ENCODE results near the gene ZNF362.
A peak's percentile ranks its signal among the peaks of the same experiment; 100 is the strongest.

ZNF362 gene

GRCh38 chr1:33330361-33330890 is 74.1 kb downstream of the ZNF362 start:
- no peak for DNase-seq

GRCh38 chr1:33330906-33331305 is 74.6 kb downstream of the ZNF362 start:
- DNase-seq: no peak

GRCh38 chr1:33331444-33332356 is 75.4 kb downstream of the ZNF362 start:
- no peak for DNase-seq

GRCh38 chr1:33332357-33332789 is 76.1 kb downstream of the ZNF362 start:
- DNase-seq: no peak

- DNase-seq: no peak
Measured at GRCh38 chr1:33332881-33333280, 76.6 kb downstream of the ZNF362 start.

- DNase-seq: no peak
Measured at GRCh38 chr1:33334081-33334552, 77.8 kb downstream of the ZNF362 start.

GRCh38 chr1:33335020-33335419 is 78.7 kb downstream of the ZNF362 start:
- no peak for DNase-seq

GRCh38 chr1:33336580-33336979 is 80.3 kb downstream of the ZNF362 start:
- no peak for DNase-seq

- no peak for DNase-seq
Measured at GRCh38 chr1:33337441-33337840, 81.1 kb downstream of the ZNF362 start.

GRCh38 chr1:33338048-33338439 is 81.8 kb downstream of the ZNF362 start:
- DNase-seq: no peak

- peak; percentile 29 for DNase-seq
Measured at GRCh38 chr1:33338440-33339211, 82.3 kb downstream of the ZNF362 start.

- no peak for DNase-seq
Measured at GRCh38 chr1:33339413-33339812, 83.1 kb downstream of the ZNF362 start.

GRCh38 chr1:33341190-33341589 is 84.9 kb downstream of the ZNF362 start:
- DNase-seq: no peak

GRCh38 chr1:33342041-33342723 is 85.9 kb downstream of the ZNF362 start:
- no peak for DNase-seq

- DNase-seq: no peak
Measured at GRCh38 chr1:33343539-33343938, 87.2 kb downstream of the ZNF362 start.

- no peak for DNase-seq
Measured at GRCh38 chr1:33344896-33345560, 88.7 kb downstream of the ZNF362 start.

- no peak for DNase-seq
Measured at GRCh38 chr1:33346533-33346926, 90.2 kb downstream of the ZNF362 start.

GRCh38 chr1:33346927-33347649 is 90.8 kb downstream of the ZNF362 start:
- DNase-seq: no peak

GRCh38 chr1:33347650-33347992 is 91.3 kb downstream of the ZNF362 start:
- DNase-seq: no peak

- DNase-seq: no peak
Measured at GRCh38 chr1:33348194-33348593, 91.9 kb downstream of the ZNF362 start.

- no peak for DNase-seq
Measured at GRCh38 chr1:33348676-33349080, 92.4 kb downstream of the ZNF362 start.
